ENCODE data around the gene ADAMTS13.

GRCh38 chr9:133464638-133465037 is 42.5 kb downstream of the ADAMTS13 start:
- no peak for TF ChIP-seq POLR2AphosphoS5 (IDR thresholded peaks at IDR 0.05)
- TF ChIP-seq, protein P1, sequence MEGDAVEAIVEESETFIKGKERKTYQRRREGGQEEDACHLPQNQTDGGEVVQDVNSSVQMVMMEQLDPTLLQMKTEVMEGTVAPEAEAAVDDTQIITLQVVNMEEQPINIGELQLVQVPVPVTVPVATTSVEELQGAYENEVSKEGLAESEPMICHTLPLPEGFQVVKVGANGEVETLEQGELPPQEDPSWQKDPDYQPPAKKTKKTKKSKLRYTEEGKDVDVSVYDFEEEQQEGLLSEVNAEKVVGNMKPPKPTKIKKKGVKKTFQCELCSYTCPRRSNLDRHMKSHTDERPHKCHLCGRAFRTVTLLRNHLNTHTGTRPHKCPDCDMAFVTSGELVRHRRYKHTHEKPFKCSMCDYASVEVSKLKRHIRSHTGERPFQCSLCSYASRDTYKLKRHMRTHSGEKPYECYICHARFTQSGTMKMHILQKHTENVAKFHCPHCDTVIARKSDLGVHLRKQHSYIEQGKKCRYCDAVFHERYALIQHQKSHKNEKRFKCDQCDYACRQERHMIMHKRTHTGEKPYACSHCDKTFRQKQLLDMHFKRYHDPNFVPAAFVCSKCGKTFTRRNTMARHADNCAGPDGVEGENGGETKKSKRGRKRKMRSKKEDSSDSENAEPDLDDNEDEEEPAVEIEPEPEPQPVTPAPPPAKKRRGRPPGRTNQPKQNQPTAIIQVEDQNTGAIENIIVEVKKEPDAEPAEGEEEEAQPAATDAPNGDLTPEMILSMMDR (IDR thresholded peaks at IDR 0.05) = no peak
